Neural progenitor cell (in vitro differentiated cells): ENCODE measurements around the gene SOS2.

ENCODE experiments used
- EZH2 ChIP-seq: fragments of 200-600 bp; sonication (generic); IDR thresholded peaks from 2 replicates; pipeline ENCODE4 v1.6.1; 2017; ENCODE audit warnings: antibody characterized with exemption, mild to moderate bottlenecking, moderate library complexity
- EZH2phosphoT487 ChIP-seq: fragments of 200-600 bp; sonication (generic); IDR thresholded peaks from 2 replicates; pipeline ENCODE4 v1.6.1; 2017; ENCODE audit warnings: antibody characterized with exemption
- TF ChIP-seq, protein P1 (sequence below): fragments of 200-600 bp; sonication (generic); IDR thresholded peaks from 2 replicates; pipeline ENCODE4 v1.5.1; 2017; ENCODE audit warnings: antibody characterized with exemption, mild to moderate bottlenecking

DNA sequence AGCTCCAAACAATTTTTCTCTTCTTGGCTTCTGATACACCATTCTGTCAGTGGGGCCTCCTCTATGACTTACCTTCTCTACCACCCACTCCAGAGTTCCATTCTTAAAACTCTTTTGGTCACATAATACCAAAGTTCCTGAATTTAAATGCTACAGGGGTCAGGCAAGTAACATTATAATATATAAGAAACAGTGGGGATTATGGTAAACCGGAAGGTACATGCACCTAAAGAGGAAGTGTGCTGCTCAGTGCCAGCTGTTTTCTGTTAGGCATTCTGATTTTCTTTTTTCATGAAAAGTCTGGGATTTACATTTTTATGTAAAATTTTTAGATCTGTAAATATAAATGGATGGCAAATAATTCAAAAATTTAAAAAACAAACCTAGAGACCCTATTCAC is 39.9 kb downstream of the SOS2 start:
- TF ChIP-seq, protein P1, sequence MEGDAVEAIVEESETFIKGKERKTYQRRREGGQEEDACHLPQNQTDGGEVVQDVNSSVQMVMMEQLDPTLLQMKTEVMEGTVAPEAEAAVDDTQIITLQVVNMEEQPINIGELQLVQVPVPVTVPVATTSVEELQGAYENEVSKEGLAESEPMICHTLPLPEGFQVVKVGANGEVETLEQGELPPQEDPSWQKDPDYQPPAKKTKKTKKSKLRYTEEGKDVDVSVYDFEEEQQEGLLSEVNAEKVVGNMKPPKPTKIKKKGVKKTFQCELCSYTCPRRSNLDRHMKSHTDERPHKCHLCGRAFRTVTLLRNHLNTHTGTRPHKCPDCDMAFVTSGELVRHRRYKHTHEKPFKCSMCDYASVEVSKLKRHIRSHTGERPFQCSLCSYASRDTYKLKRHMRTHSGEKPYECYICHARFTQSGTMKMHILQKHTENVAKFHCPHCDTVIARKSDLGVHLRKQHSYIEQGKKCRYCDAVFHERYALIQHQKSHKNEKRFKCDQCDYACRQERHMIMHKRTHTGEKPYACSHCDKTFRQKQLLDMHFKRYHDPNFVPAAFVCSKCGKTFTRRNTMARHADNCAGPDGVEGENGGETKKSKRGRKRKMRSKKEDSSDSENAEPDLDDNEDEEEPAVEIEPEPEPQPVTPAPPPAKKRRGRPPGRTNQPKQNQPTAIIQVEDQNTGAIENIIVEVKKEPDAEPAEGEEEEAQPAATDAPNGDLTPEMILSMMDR: no peak
- TF ChIP-seq EZH2 (no peak), EZH2phosphoT487 (no peak)
